ENCODE measurements around the gene CNNM3.

Gene CNNM3

DNA sequence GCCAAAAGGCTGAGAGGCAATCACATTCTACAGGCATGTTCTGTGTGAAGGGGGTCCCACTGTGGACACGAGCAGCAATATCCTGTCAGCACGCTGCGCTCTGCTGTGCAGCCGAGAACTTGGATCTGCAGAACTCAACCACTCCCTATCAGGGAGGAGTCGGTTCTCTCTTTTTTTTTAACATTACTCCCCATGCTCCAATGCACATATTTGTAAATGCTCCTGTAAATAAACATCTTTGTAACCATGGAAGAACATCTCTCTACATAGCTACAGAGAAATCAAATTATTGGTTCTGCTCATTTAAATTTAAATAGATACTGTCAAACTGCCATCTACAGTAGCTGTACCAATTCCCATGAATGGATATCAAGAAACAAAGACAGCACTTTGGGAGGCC lies 30.8 kb downstream of the CNNM3 start:
- TF ChIP-seq, protein P1, sequence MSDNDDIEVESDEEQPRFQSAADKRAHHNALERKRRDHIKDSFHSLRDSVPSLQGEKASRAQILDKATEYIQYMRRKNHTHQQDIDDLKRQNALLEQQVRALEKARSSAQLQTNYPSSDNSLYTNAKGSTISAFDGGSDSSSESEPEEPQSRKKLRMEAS (IDR thresholded peaks at IDR 0.05; ENCODE audit: low read depth, low read length): no peak
- TF ChIP-seq, protein P2, sequence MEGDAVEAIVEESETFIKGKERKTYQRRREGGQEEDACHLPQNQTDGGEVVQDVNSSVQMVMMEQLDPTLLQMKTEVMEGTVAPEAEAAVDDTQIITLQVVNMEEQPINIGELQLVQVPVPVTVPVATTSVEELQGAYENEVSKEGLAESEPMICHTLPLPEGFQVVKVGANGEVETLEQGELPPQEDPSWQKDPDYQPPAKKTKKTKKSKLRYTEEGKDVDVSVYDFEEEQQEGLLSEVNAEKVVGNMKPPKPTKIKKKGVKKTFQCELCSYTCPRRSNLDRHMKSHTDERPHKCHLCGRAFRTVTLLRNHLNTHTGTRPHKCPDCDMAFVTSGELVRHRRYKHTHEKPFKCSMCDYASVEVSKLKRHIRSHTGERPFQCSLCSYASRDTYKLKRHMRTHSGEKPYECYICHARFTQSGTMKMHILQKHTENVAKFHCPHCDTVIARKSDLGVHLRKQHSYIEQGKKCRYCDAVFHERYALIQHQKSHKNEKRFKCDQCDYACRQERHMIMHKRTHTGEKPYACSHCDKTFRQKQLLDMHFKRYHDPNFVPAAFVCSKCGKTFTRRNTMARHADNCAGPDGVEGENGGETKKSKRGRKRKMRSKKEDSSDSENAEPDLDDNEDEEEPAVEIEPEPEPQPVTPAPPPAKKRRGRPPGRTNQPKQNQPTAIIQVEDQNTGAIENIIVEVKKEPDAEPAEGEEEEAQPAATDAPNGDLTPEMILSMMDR (IDR thresholded peaks at IDR 0.05; ENCODE audit: low read depth, low read length): no peak
- TF ChIP-seq POLR2A (IDR thresholded peaks at IDR 0.05; ENCODE audit: extremely low read depth, insufficient read length) (no peak), MYC (IDR thresholded peaks at IDR 0.05; ENCODE audit: low read depth, low read length) (no peak)
- DNase-seq (ENCODE audit: low read depth): no peak
- no peak overlapping the region for H3K4me3 ChIP-seq (ENCODE audit: low read depth, low read length)

DNA sequence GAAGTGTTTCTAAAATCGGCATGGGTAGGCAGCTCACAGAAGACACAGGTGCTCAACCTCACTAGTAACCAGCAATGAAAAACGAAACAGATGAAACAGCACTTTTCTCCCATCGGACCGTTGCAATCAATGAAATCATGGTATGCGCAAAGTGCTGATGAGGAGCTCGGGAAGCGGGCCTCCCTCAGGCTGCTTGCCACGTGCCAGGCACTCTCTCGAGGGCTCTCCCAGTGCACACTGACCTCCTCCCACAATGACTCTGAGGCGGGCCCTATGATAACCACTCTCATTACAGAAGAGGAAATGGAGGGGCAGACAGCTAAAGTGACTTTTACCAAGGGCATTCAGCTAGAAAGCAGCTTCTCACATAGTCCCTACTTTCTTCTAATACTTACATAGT lies 31.5 kb downstream of the CNNM3 start:
- TF ChIP-seq MYC (IDR thresholded peaks at IDR 0.05; ENCODE audit: low read depth, low read length): no peak
- no peak overlapping the region for H3K4me3 ChIP-seq (ENCODE audit: low read depth, low read length)
- peak; percentile 43 for DNase-seq (ENCODE audit: low read depth)

DNA sequence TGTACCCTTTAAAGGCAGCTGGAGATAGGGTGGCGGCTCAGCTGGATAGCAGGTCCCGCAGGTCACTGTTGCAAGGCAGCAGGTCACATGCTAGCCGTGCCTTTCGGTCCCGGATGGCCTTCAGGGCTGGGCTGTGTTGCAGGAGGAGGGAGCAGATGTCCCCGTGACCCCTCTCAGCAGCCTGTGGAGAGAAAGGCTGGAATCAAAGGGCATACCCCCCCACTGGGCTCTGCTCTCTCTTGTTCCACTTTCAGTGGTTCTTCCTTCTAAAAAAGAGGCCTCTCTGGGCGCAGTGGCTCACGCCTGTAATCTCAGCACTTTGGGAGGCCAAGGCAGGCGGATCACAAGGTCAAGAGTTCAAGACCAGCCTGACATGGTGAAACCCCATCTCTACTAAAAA lies 32.2 kb downstream of the CNNM3 start:
- no peak overlapping the region for H3K4me3 ChIP-seq (ENCODE audit: low read depth, low read length)
- DNase-seq (ENCODE audit: low read depth): no peak
- TF ChIP-seq, protein P2 (IDR thresholded peaks at IDR 0.05; ENCODE audit: low read depth, low read length): no peak
- TF ChIP-seq, protein P1 (IDR thresholded peaks at IDR 0.05; ENCODE audit: low read depth, low read length): no peak
- no peak for TF ChIP-seq MYC (IDR thresholded peaks at IDR 0.05; ENCODE audit: low read depth, low read length)
- TF ChIP-seq POLR2A (IDR thresholded peaks at IDR 0.05; ENCODE audit: extremely low read depth, insufficient read length): no peak

DNA sequence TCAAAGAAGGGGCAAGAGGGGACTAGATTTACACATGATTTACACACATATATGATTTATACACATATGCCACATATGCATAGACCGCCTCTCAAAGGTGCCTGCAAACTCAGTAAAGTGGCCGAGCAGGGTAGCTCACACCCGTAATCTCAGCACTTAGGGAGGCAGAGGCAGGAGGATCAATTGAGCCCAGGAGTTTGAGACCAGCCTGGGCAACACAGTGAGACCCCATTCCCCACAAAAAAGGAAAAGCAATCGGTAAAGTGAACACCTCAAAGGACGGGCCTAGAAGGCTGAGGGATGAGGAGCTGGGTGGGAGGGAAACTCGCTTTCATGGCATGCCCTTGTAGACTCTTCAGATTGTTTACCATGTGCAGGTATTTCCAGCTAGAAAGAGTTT lies 36.6 kb downstream of the CNNM3 start:
- TF ChIP-seq, protein P1 (IDR thresholded peaks at IDR 0.05; ENCODE audit: low read depth, low read length): no peak
- no peak for TF ChIP-seq MYC (IDR thresholded peaks at IDR 0.05; ENCODE audit: low read depth, low read length)
- TF ChIP-seq, protein P2 (IDR thresholded peaks at IDR 0.05; ENCODE audit: low read depth, low read length): no peak
- no peak for TF ChIP-seq POLR2A (IDR thresholded peaks at IDR 0.05; ENCODE audit: extremely low read depth, insufficient read length)
- DNase-seq (ENCODE audit: low read depth): no peak
- no peak overlapping the region for H3K4me3 ChIP-seq (ENCODE audit: low read depth, low read length)

DNA sequence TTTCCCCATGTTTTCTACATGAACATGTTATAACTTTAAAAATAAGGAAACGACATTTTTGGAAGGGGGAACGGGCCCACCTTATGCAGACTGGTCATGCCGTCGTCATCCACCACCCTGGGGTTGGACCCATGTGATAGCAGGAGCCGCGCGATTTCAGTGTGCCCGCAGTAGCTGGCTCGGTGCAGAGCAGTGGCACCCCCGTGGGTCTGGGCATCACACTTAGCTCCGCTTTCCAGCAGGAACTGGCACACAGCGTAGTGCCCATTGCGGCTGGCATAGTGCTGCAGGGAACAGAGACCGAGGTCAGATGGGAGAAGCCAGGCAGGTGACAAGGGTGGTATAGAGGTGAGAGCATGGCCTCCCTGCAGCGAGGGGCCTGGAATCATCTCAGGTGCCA lies 37.3 kb downstream of the CNNM3 start:
- no peak overlapping the region for H3K4me3 ChIP-seq (ENCODE audit: low read depth, low read length)
- TF ChIP-seq, protein P1 (IDR thresholded peaks at IDR 0.05; ENCODE audit: low read depth, low read length): no peak
- TF ChIP-seq POLR2A (IDR thresholded peaks at IDR 0.05; ENCODE audit: extremely low read depth, insufficient read length) (no peak), MYC (IDR thresholded peaks at IDR 0.05; ENCODE audit: low read depth, low read length) (no peak)
- TF ChIP-seq, protein P2 (IDR thresholded peaks at IDR 0.05; ENCODE audit: low read depth, low read length): no peak
- DNase-seq (ENCODE audit: low read depth): no peak

DNA sequence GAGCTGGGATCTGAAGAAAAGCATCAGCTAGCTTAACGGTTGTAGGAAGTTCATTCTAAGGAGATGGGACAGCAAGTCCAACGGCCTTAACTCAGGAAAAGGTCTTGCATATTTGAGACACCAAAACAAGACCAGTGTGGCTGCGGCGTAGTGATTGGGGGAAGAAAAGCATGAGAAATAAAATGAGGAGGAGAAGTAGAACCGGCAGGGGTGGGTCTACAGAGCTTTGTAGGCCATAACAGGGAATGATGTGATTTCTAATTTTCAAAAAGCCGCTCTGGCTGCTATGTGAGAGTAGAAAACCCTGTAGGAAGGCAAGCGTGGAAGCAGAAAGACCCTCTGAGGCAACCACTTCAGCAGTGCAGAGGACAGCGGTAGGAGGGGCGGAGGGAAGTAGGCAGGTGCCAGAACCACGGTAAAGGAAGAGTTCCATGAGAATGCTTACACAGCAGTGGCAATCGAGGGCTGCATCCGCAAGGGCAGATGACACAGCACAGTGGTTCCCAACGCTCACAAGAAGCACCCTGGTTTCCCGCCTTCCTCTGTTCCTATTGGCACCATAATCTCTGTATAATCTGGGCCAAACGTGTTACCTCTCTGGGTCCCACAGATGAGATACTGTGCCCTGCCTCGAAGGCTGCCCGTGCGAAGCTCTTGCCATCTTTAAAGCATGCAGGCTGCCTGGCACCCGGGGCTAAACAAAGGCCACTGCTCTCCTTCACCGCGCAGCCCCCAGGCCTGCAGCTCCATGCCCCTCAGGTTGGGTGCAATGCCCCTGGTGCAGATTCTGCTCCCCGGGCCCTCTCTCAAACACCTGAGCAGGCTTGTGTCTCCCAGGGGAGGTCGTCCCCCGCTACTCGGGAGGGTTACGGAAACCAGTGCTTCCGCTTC lies 41.0 kb downstream of the CNNM3 start:
- TF ChIP-seq, protein P2 (IDR thresholded peaks at IDR 0.05; ENCODE audit: low read depth, low read length): no peak
- TF ChIP-seq, protein P1 (IDR thresholded peaks at IDR 0.05; ENCODE audit: low read depth, low read length): peak; percentile 41
- H3K4me3 ChIP-seq (ENCODE audit: low read depth, low read length): peak overlapping the region; percentile 64
- DNase-seq (ENCODE audit: low read depth): peak; percentile 69

Data from NB4 (cell line).